Bronchial epithelial cell (primary cell): ENCODE results near the gene TM2D3. TPM values are rescaled to one million over a fixed set of nuclear protein-coding genes. Genes with fewer than 3 reads are reported as not detected.

Experiments
- DNase-seq: peaks from one replicate; pipeline ENCODE4 v3.0.0-alpha.2; 2010; ENCODE audit warnings: low read depth
- FAIRE-seq: peaks from 2 replicates; lab custom pipeline; 2011; peaks lifted over from hg19 to GRCh38; lab: Jason Lieb, UNC
- H3K27me3 ChIP-seq: 2 replicates; pipeline ENCODE4 v1.5.1; 2011; ENCODE audit warnings: low read length; ENCODE audit not compliant: control insufficient read depth, insufficient read depth
- H3K36me3 ChIP-seq: 2 replicates; pipeline ENCODE4 v1.5.1; 2011; ENCODE audit warnings: low read length; ENCODE audit not compliant: control insufficient read depth, insufficient read depth
- H3K4me3 ChIP-seq: 2 replicates; pipeline ENCODE4 v1.5.1; 2011; ENCODE audit warnings: mild to moderate bottlenecking, low read depth, low read length, control low read depth
- total RNA-seq: library from RNA; depleted of rRNA; stranded (reverse); fragments of >200 nt; gene quantifications from 2 replicates; pipeline ENCODE4 v1.2.1, GENCODE V29; 2014
- TF ChIP-seq, protein P1 (sequence below): IDR thresholded peaks from 2 replicates; pipeline ENCODE4 v1.5.1; 2011; ENCODE audit warnings: mild to moderate bottlenecking, moderate library complexity, low read length, control low read depth, inconsistent platforms; ENCODE audit not compliant: insufficient read depth, severe bottlenecking

The TM2D3 gene
- total RNA-seq, 1 donor from 2014 or later = 21.6 TPM

DNA sequence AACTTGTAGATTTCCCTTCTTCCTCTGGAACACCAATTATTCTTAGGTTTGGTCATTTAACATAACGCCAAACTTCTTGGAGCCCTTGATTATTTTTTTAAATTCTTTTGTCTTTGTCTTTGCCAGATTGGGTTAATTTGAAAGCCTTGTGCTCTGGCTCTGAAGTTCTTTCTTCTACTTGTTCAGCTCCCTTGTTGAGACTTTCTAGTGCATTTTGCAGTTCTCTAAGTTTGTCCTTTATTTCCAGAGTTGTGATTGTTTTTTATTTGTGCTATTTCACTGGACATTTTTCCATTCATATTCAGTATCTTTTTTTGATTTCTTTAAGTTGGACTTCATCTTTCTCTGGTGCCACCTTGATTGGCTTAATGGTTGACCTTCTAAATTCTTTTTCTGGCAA is 55.5 kb downstream of the TM2D3 start:
- H3K36me3 ChIP-seq = no peaks in the 10 kb centered on the region
- FAIRE-seq (no peak), DNase-seq (no peak)
- peaks cover 2% of the 10 kb centered on the region for H3K27me3 ChIP-seq
- no peak overlapping the region for H3K4me3 ChIP-seq
- TF ChIP-seq, protein P1, sequence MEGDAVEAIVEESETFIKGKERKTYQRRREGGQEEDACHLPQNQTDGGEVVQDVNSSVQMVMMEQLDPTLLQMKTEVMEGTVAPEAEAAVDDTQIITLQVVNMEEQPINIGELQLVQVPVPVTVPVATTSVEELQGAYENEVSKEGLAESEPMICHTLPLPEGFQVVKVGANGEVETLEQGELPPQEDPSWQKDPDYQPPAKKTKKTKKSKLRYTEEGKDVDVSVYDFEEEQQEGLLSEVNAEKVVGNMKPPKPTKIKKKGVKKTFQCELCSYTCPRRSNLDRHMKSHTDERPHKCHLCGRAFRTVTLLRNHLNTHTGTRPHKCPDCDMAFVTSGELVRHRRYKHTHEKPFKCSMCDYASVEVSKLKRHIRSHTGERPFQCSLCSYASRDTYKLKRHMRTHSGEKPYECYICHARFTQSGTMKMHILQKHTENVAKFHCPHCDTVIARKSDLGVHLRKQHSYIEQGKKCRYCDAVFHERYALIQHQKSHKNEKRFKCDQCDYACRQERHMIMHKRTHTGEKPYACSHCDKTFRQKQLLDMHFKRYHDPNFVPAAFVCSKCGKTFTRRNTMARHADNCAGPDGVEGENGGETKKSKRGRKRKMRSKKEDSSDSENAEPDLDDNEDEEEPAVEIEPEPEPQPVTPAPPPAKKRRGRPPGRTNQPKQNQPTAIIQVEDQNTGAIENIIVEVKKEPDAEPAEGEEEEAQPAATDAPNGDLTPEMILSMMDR = no peak

Other genes with a start within 250 kb of the TM2D3 start
- 6.8 and 12.3 TPM in 2 replicates for gene PCSK6, start 162.7 kb downstream of the TM2D3 start, total RNA-seq
- 5.4 and 11.1 TPM in 2 replicates for gene TARS3, start 72.1 kb upstream of the TM2D3 start, total RNA-seq
- not detected in 2 replicates for gene OR4F6, start 151.1 kb upstream of the TM2D3 start, total RNA-seq
- gene OR4F15, start 159.8 kb upstream of the TM2D3 start, total RNA-seq = not detected in 2 replicates